Measurements from ENCODE around the gene GPR107. TPM values are rescaled to one million over a fixed set of nuclear protein-coding genes. Genes with fewer than 3 reads are reported as not detected.

Gene GPR107
- total RNA-seq, 1 donor from 2014 or later = 43.8 TPM

DNA sequence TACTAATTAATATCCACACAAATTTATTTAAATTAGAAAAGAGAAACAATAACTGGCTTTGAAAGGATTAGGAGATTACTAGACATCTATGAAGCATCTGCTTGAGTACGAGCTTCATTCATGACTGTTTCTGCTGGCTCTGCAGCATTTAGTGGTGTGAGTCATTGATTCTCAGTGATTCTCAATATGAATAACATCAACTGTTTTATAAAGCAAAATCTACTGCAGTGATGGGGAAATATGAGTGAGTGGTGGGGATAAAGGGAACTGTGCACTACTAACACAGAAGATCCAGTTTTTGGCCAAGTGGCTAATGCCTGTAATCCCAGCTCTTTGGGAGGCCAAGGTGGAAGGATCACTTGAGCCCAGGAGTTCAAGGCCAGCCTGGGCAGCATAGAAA lies 19.1 kb upstream of the GPR107 start:
- Mint-ChIP-seq H3K36me3 (ENCODE audit: low read depth) (no peaks in the 10 kb centered on the region), H3K9me3 (no peaks in the 10 kb centered on the region), H3K4me3 (no peak overlapping the region), H3K4me1 (peaks cover 18% of the 10 kb centered on the region), H3K27me3 (ENCODE audit: low read depth) (no peaks in the 10 kb centered on the region), H3K27ac (ENCODE audit: unreplicated experiment) (no peak overlapping the region)
- DNase-seq (ENCODE audit: low read depth, low spot score) = no peak
- no peak for TF ChIP-seq CTCF (conservative IDR thresholded peaks at IDR 0.05)

DNA sequence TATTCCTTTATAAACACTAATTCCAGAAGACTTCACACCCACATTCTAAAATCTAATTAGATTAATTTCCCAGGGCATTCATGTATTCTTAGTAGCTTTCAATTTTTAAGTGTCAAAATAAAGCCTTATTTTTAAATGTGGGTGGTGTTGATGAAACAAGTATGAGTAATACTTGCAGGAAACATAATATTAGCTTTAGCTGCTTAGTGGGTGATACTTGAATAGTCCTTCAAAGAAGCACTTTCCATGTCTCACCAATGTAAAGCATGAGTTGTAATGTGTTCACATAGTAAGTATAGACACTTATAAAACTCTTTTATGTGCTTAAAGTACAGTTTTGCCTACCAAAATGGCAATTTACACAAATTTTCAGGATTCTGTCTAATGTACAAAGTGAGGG lies 17.6 kb upstream of the GPR107 start:
- H3K4me3 Mint-ChIP-seq = peak overlapping the region; percentile 8
- no peak for TF ChIP-seq CTCF (conservative IDR thresholded peaks at IDR 0.05)
- no peaks in the 10 kb centered on the region for H3K9me3 Mint-ChIP-seq
- H3K4me1 Mint-ChIP-seq = peaks cover 28% of the 10 kb centered on the region
- H3K36me3 Mint-ChIP-seq (ENCODE audit: low read depth) = no peaks in the 10 kb centered on the region
- no peaks in the 10 kb centered on the region for H3K27me3 Mint-ChIP-seq (ENCODE audit: low read depth)
- no peak overlapping the region for H3K27ac Mint-ChIP-seq (ENCODE audit: unreplicated experiment)
- no peak for DNase-seq (ENCODE audit: low read depth, low spot score)

DNA sequence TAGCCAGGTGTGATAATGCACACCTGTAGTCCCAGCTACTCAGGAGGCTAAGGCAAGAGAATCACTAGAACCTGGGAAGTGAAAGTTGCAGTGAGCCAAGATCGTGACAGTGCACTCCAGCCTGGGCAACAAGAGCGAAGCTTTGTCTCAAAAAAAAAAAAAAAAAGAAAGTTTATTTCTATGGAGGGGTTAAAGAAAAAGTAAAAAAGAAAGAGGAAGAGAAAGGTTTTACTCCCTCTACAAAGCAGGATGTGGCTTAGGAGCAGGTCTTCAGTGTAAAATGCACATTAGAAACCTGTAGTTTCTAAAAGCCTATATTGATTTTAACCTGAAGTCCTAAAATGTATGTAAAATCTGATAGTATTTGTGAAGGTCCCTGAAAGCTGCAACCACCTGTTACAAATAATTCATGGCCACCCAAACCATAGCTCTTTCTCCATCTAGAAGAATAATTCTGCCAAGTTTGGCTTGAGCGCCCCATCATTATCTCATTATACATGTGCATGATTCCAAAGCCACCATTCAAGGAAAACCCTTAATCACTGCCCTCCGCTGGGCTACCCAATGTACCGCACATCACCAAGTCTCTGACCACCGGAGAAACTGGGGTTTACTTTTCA lies 14.1 kb upstream of the GPR107 start:
- Mint-ChIP-seq H3K36me3 (ENCODE audit: low read depth) (no peaks in the 10 kb centered on the region), H3K4me1 (peaks cover 38% of the 10 kb centered on the region), H3K27me3 (ENCODE audit: low read depth) (peaks cover 8% of the 10 kb centered on the region), H3K4me3 (peak overlapping the region; percentile 88), H3K27ac (ENCODE audit: unreplicated experiment) (no peak overlapping the region), H3K9me3 (no peaks in the 10 kb centered on the region)
- no peak for DNase-seq (ENCODE audit: low read depth, low spot score)
- peak; percentile 30 for TF ChIP-seq CTCF (conservative IDR thresholded peaks at IDR 0.05)

DNA sequence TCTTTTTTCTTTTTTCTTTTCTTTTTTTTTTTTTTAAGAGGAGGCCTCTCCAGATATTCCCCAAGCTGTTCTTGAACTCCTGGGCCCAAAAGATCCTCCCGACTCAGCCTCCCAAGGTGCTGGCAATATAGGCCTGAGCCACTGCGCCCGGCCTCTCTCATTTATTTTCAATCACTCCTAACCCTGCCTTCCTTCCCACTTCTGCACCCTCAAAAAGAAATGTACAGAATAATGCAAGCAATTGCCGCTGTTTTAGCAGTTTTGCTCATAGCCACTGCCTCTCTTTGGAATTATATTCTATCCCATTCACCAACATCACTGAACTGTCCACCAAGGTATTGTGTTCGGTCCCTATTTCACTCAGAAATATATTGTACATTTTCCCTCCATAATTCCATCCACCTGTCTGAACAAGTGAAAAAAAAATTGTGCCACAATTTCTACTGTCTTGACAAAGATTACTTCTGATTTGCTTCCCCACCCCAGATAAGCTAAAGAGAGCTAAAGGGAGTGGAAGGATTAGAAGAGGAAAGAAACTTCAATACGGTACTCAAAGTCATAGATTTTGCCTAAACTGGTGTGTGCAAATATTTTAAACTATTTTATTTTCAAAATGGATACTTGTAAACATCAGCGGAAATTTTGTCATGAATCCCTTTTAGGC lies 12.6 kb upstream of the GPR107 start:
- Mint-ChIP-seq H3K27ac (ENCODE audit: unreplicated experiment) (no peak overlapping the region), H3K9me3 (no peaks in the 10 kb centered on the region), H3K4me3 (peak overlapping the region; percentile 97), H3K36me3 (ENCODE audit: low read depth) (no peaks in the 10 kb centered on the region), H3K4me1 (peaks cover 41% of the 10 kb centered on the region), H3K27me3 (ENCODE audit: low read depth) (peaks cover 8% of the 10 kb centered on the region)
- no peak for TF ChIP-seq CTCF (conservative IDR thresholded peaks at IDR 0.05)
- no peak for DNase-seq (ENCODE audit: low read depth, low spot score)

GRCh38 chr9:130041648-130042405 lies 11.9 kb upstream of the GPR107 start:
- Mint-ChIP-seq H3K27me3 (ENCODE audit: low read depth) (peaks cover 8% of the 10 kb centered on the region), H3K27ac (ENCODE audit: unreplicated experiment) (peak overlapping the region; percentile 99), H3K4me1 (peaks cover 38% of the 10 kb centered on the region), H3K36me3 (ENCODE audit: low read depth) (no peaks in the 10 kb centered on the region), H3K4me3 (peak overlapping the region; percentile 97), H3K9me3 (no peaks in the 10 kb centered on the region)
- DNase-seq (ENCODE audit: low read depth, low spot score) = peak; percentile 13
- no peak for TF ChIP-seq CTCF (conservative IDR thresholded peaks at IDR 0.05)
